Activated effector memory CD4-positive, alpha-beta T cell treated with Interleukin-2 at 50 U/mL for 16 hours (primary cell): Measurements from ENCODE around the gene SPTLC2.
"Not testable (repeated sequence)": the region's sequence is repeated elsewhere in the genome, so short reads cannot be mapped to it uniquely, and the experiment has no call there.

Experiments
- DNase-seq: peaks from one replicate; pipeline ENCODE4 v3.0.0-alpha.2; 2020

Gene SPTLC2

GRCh38 chr14:77544571-77544970, 71.9 kb downstream of the SPTLC2 start:
- DNase-seq, result no peak

- DNase-seq, result no peak
These were observed 72.7 kb downstream of the SPTLC2 start for GRCh38 chr14:77543637-77544334.

DNA sequence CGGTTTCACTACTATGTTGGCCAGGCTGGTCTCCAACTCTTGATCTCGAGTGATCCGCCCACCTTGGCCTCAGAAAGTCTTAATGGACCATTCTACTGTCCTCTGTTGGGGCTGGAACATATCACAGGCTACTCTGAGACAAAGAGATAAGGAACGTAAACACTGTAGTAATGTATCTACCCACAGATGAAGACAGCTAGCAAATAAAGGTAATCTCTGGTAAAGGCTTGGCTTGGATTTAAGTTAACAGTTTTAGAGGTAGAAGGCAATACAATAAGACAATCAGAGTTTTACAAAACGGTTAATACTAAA, 73.2 kb downstream of the SPTLC2 start:
- no peak for DNase-seq

GRCh38 chr14:77542421-77543239, 73.8 kb downstream of the SPTLC2 start:
- no peak for DNase-seq

- DNase-seq, result no peak
These were observed 74.5 kb downstream of the SPTLC2 start for GRCh38 chr14:77541905-77542304.

- DNase-seq, result not testable (repeated sequence)
These were observed 79.5 kb downstream of the SPTLC2 start for GRCh38 chr14:77536951-77537350.

DNA sequence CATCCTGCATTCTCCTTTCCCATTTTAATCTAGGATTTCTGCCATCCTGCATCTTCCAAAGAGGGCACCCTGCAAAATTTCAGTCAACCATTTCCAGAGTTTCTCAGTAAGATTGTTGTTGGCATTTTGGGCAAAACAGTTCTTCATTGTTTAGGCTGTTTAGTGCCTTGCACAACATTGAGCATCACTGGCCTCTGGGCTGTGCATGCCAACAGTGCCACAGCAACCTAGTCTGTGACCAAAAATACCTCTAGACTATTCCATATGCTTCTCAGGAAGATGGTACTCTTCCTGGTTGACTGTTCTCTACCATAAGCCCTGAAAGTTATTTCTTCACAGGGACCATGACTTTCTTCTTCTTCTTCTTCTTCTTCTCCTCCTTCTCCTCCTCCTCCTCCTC, 85.4 kb downstream of the SPTLC2 start:
- DNase-seq, result no peak

DNA sequence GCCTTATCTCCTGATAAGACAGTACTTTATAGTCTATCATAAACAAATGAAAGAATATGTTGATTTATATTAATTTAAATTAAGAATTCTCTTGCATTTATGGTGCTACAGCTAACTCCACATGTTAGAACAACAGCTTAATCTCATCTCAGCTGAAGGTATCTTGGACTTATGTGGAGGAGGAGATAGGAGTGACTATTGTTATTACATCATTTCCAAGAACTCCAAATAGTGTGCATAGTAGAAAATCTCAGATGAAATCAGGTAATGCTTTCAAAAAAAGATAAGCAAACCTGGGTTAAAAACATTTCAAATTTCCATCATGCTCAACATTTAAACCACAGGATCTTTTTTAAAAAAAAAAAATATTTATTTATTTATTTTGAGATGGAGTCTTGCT, 86.5 kb downstream of the SPTLC2 start:
- no peak for DNase-seq

- DNase-seq, result no peak
These were observed 87.2 kb downstream of the SPTLC2 start for GRCh38 chr14:77529213-77529612.

- DNase-seq, result not testable (repeated sequence)
These were observed 87.7 kb downstream of the SPTLC2 start for GRCh38 chr14:77528701-77529100.

- DNase-seq, result no peak
These were observed 90.2 kb downstream of the SPTLC2 start for GRCh38 chr14:77526266-77526665.

DNA sequence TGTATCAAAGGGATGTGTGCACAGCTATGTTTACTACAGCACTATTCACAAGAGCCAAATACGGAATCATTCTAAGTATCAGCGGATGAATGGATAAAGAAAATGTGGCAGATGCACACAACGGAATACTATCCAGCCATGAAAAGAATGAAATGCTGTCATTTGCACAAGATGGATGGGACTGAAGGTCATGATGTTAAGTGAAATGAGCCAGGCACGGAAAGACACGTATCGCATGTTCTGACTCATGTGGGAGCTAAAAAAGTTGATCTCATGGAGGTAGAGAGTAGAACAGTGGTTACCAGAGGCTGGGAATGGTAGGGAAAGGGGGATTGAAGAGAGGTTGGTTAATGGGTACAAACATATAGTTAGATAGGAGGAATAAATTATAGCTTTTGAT, 91.9 kb downstream of the SPTLC2 start:
- no peak for DNase-seq

DNA sequence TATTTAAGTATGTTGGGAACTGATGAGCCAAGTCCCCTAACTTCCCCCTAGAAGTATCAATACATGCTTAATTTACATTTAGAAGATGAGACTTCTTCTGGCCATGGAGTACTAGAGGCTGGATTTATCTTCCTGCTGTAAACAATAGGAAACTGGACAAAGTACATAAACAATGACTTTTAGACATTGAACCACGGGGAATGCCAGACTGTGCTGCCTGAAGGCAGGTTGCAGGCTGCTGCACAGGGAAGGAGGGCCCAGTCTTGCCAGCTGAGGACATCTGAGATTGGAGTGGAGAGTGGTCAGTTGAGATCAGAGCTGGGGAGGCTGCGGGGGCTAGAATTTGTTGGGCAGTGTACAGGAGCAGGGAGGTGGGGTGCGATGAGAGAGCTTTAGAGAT, 93.3 kb downstream of the SPTLC2 start:
- no peak for DNase-seq

GRCh38 chr14:77520555-77520954, 95.9 kb downstream of the SPTLC2 start:
- DNase-seq, result no peak

- no peak for DNase-seq
These were observed 100.3 kb downstream of the SPTLC2 start for GRCh38 chr14:77516126-77516525.

DNA sequence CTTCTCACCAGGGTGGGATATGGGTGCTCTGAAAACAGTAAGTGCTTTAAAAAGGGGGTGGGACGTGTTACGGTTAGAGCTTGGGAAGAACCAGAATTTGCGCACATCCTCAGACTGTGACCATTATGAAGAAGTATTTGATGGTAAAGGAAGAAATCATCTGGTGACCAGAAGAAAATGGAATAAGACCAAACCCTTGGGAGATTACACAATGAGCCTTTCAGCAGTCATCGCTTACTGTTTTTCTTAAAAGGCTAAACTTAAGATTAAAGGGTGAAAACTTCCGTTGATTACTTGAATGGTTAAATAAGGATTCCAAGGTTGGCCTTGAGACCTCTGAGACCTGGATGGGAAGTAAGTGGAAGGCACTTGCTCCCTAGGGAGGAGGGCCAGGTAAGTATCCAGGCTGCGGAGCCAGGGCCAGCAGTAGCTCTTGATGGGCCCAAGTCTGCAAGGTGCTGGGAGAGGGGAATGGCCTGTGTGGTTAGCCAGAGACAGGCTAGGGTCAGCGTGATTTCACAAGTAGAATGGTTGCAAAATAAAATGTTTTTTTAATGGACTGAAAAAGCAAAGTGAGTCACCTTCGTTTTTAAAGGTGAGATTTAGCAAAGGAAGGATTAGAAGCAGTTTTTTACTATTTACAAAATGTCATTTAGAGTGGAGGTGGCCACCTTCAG, 104.8 kb downstream of the SPTLC2 start:
- DNase-seq, result no peak

- no peak for DNase-seq
These were observed 107.1 kb downstream of the SPTLC2 start for GRCh38 chr14:77509366-77509765.

DNA sequence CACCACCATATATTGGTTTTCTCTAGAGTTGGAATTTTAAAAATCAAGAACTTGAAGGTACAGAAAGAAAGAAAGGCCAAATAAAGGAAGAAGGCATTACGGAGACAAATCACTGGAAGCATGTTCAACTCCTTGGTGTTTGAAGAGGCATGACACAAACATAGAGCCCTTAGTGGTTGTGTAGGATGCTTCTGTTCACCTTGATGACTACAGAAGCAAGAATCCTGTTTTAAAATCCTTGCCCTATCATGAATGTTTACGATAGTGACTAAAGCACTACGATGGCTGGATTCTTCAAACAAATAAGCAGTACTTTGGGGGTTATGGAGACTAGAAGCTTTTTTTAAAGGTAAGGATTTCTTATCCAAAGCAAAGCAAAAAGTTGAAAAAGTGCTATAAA, 107.6 kb downstream of the SPTLC2 start:
- DNase-seq, result no peak

DNA sequence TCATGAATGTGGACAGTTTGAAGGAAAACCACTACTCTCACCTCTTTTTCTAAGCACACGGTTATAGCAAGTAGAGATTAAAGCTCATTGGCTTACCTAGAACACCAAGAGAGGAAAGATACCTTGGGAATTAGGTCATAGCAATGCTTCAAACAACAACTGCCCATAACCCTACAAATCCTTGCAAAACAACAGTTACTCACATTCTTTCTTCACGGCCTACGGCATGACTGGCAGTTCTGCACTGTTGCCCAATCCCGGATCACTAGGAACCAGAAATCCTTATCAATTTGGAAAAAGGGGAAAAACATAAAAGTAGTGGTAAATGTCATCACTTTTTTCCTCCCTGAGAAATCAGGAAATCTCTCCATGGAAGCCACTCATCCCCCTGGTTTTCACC, 108.2 kb downstream of the SPTLC2 start:
- DNase-seq, result no peak

DNA sequence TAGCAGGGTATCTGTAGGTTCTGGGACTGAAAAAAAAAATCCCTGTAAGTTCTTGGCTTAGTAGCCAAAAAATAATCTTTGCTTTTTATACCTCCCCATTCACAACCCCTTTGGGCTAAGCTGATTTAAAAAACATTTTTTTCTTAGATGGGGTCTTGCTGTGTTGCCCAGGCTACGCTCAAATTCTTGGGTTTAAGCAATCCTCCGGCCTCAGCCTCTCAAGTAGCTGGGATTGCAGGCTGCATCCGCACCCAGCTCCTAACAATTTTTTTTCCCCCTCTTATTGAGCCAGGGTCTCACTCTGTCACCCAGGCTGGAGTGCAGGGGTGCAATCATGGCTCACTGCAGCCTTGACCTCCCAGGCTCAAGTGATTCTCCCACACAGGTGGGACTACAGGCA, 108.7 kb downstream of the SPTLC2 start:
- no peak for DNase-seq

- no peak for DNase-seq
These were observed 111.4 kb downstream of the SPTLC2 start for GRCh38 chr14:77505031-77505430.

DNA sequence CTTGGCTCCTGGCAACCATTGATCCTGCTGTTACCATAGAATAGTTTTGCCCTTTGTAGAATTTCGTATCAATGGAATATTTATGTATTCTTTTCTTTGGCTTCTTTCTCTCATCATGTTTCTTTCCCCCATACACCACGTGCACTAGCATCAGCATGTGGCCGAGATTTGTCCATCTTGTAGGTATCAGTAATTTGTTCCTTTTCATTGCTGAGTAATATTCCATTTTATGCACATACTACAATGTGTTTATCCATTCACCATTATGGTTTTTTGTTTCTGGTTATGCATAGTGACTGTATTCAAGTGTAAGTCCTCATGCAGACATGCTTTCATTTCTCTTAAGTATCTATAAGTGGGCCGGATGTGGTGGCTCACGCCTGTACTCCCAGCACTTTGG, 113.3 kb downstream of the SPTLC2 start:
- no peak for DNase-seq

- DNase-seq, result no peak
These were observed 114.2 kb downstream of the SPTLC2 start for GRCh38 chr14:77502109-77502782.
